Measurements from ENCODE around the gene SASH3.

SASH3 gene

GRCh38 chrX:129818123-129818522 lies 38.4 kb downstream of the SASH3 start:
- DNase-seq, result no peak

- DNase-seq, result peak; percentile 52
These were observed 43.4 kb downstream of the SASH3 start for GRCh38 chrX:129823115-129823514.

- peak; percentile 41 for DNase-seq
These were observed 43.8 kb downstream of the SASH3 start for GRCh38 chrX:129823522-129823921.

GRCh38 chrX:129824620-129825019 lies 44.9 kb downstream of the SASH3 start:
- no peak for DNase-seq

GRCh38 chrX:129825746-129826505 lies 46.2 kb downstream of the SASH3 start:
- DNase-seq, result peak; percentile 4

GRCh38 chrX:129830494-129830893 lies 50.7 kb downstream of the SASH3 start:
- DNase-seq, result no peak

- DNase-seq, result no peak
These were observed 51.5 kb downstream of the SASH3 start for GRCh38 chrX:129831091-129831885.

- DNase-seq, result no peak
These were observed 53.6 kb downstream of the SASH3 start for GRCh38 chrX:129833153-129833990.

GRCh38 chrX:129836827-129837226 lies 57.1 kb downstream of the SASH3 start:
- no peak for DNase-seq

GRCh38 chrX:129840344-129840743 lies 60.6 kb downstream of the SASH3 start:
- no peak for DNase-seq

- DNase-seq, result peak; percentile 5
These were observed 62.9 kb downstream of the SASH3 start for GRCh38 chrX:129842510-129843208.

GRCh38 chrX:129843209-129843458 lies 63.4 kb downstream of the SASH3 start:
- DNase-seq, result no peak

- peak; percentile 89 for DNase-seq
These were observed 63.9 kb downstream of the SASH3 start, which contains the start of gene ZDHHC9 for GRCh38 chrX:129843459-129844306. TSS of gene ZDHHC9 (minus strand) at chrX:129843886. CDS start at chrX:129841945, 1,941 bp downstream.

Data from activated CD4-positive, alpha-beta T cell treated with anti-CD3 and anti-CD28 coated beads for 48 hours (primary cell).